HepG2 (cell line): ENCODE data around the gene BLOC1S1. TPM values are rescaled to one million over a fixed set of nuclear protein-coding genes. Genes with fewer than 3 reads are reported as not detected.

ENCODE experiments used
- BRCA1 ChIP-seq: sonication (generic); formaldehyde crosslinking; IDR thresholded peaks from 2 replicates; pipeline ENCODE4 v1.4.0; 2020; ENCODE audit warnings: missing genetic modification reagents
- CSRNP1 ChIP-seq: sonication (generic); formaldehyde crosslinking; IDR thresholded peaks from 2 replicates; pipeline ENCODE4 v1.8.1; 2023; ENCODE audit warnings: mild to moderate bottlenecking, missing genetic modification reagents
- GABPA ChIP-seq, 2 experiments: IDR thresholded peaks; 2 replicates each; pipeline ENCODE4 v1.6.1; 2011 to 2016; ENCODE audit warnings: low read depth in 2 of 2, low read length in 1 of 2, missing biosample characterization in 1 of 2, missing genetic modification characterization in 1 of 2
- KLF9 ChIP-seq: IDR thresholded peaks from 2 replicates; pipeline ENCODE4 v1.6.1; 2016; ENCODE audit warnings: low read depth
- MNT ChIP-seq: fragments of 450-650 bp; IDR thresholded peaks from 2 replicates; pipeline ENCODE4 v1.6.1; 2016
- SNRNP70 ChIP-seq: fragments of 200-400 bp; formaldehyde crosslinking; IDR thresholded peaks from 2 replicates; pipeline ENCODE4 v1.6.1; 2017; ENCODE audit warnings: mild to moderate bottlenecking, low read depth, low read length, moderate library complexity
- SOX6 ChIP-seq, 2 experiments: fragments of 450-650 bp in 1 of 2; sonication (generic) in 1 of 2; formaldehyde crosslinking in 1 of 2; IDR thresholded peaks; 2 replicates each; pipeline versions ENCODE4 v1.4.0 to v1.6.1; 2017 to 2020; ENCODE audit warnings: antibody characterized with exemption in 1 of 2, mild to moderate bottlenecking in 1 of 2, missing genetic modification reagents in 1 of 2
- ZBTB7A ChIP-seq: sonication (generic); formaldehyde crosslinking; IDR thresholded peaks from 2 replicates; pipeline ENCODE4 v1.8.0; 2022; ENCODE audit warnings: mild to moderate bottlenecking, missing genetic modification reagents
- ZHX1 ChIP-seq: sonication (generic); formaldehyde crosslinking; IDR thresholded peaks from 2 replicates; pipeline ENCODE4 v1.8.1; 2022; ENCODE audit warnings: low read depth, mild to moderate bottlenecking, missing genetic modification reagents
- ZNF101 ChIP-seq: sonication (generic); formaldehyde crosslinking; IDR thresholded peaks from 2 replicates; pipeline ENCODE4 v1.4.0; 2020; ENCODE audit warnings: mild to moderate bottlenecking, low read depth, missing genetic modification reagents, borderline replicate concordance
- ZNF614 ChIP-seq: IDR thresholded peaks from 2 replicates; pipeline ENCODE4 v1.6.1; 2018; ENCODE audit warnings: missing biosample characterization, missing genetic modification reagents, inconsistent platforms, borderline replicate concordance
- ZNF746 ChIP-seq: sonication (generic); formaldehyde crosslinking; IDR thresholded peaks from 2 replicates; pipeline ENCODE4 v1.8.0; 2022; ENCODE audit warnings: mild to moderate bottlenecking, missing genetic modification reagents
- ZSCAN22 ChIP-seq: sonication (generic); formaldehyde crosslinking; IDR thresholded peaks from 2 replicates; pipeline ENCODE4 v1.4.0; 2020; ENCODE audit warnings: mild to moderate bottlenecking, missing genetic modification reagents
- polyA plus RNA-seq, 8 experiments: library from polyadenylated mRNA; depleted of rRNA in 3 of 8; stranded (reverse) in 7 of 8; unstranded in 1 of 8; fragments of >200 nt; fragmentation: Illumina TruSeq in 4 of 8; extraction: Trizol in 4 of 8; gene quantifications; 2 replicates each; pipeline versions ENCODE4 v1.2.1 to v1.2.3, GENCODE V29; 2011 to 2016; ENCODE audit warnings: low read depth in 4 of 8, missing spikeins in 1 of 8, mixed read lengths in 1 of 8; ENCODE audit not compliant: insufficient read depth in 1 of 8
- total RNA-seq, 5 experiments: library from RNA; depleted of rRNA; stranded (reverse); fragments of >200 nt; fragmentation: Illumina TruSeq; extraction: Trizol; gene quantifications; 2 replicates each; pipeline ENCODE4 v1.2.3, GENCODE V29; 2016; ENCODE audit warnings: low read depth in 1 of 5
- TF ChIP-seq, protein P1 (sequence below): sonication (generic); formaldehyde crosslinking; IDR thresholded peaks from 2 replicates; pipeline ENCODE4 v1.4.0; 2020; ENCODE audit warnings: mild to moderate bottlenecking, missing genetic modification reagents
- TF ChIP-seq, protein P2 (sequence below): sonication (generic); formaldehyde crosslinking; IDR thresholded peaks from 2 replicates; pipeline ENCODE4 v1.4.0; 2020; ENCODE audit warnings: missing genetic modification reagents, borderline replicate concordance

BLOC1S1 gene
- total and polyA plus RNA-seq, 2 of the 13 experiments (the other 11 are each of a cell fraction or from before 2014, with no cell fraction given) = 55.1 to 95.3 TPM

- TF ChIP-seq KLF9 = no peak
- no peak for TF ChIP-seq ZNF101 (CRISPR knock-in tag)
- TF ChIP-seq CSRNP1 (CRISPR knock-in tag) = 0 out of 2 replicates have a peak, but pooled peaks have one; percentile 1
- peak; percentile 34; the same call in 1 of the 2 replicates for TF ChIP-seq ZBTB7A
- TF ChIP-seq, protein P1, sequence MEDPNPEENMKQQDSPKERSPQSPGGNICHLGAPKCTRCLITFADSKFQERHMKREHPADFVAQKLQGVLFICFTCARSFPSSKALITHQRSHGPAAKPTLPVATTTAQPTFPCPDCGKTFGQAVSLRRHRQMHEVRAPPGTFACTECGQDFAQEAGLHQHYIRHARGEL (CRISPR knock-in tag) = no peak
- TF ChIP-seq GABPA (IDR thresholded peaks at IDR 0.05; ENCODE audit: low read depth, low read length) = no peak; the same call in 1 of the 2 replicates
- TF ChIP-seq GABPA (CRISPR knock-in tag; IDR thresholded peaks at IDR 0.05; ENCODE audit: low read depth) = no peak
- TF ChIP-seq SOX6 (IDR thresholded peaks at IDR 0.05) = no peak
- peak; percentile 31; the same call in 1 of the 2 replicates for TF ChIP-seq SOX6 (CRISPR knock-in tag; IDR thresholded peaks at IDR 0.05)
- TF ChIP-seq, protein P2, sequence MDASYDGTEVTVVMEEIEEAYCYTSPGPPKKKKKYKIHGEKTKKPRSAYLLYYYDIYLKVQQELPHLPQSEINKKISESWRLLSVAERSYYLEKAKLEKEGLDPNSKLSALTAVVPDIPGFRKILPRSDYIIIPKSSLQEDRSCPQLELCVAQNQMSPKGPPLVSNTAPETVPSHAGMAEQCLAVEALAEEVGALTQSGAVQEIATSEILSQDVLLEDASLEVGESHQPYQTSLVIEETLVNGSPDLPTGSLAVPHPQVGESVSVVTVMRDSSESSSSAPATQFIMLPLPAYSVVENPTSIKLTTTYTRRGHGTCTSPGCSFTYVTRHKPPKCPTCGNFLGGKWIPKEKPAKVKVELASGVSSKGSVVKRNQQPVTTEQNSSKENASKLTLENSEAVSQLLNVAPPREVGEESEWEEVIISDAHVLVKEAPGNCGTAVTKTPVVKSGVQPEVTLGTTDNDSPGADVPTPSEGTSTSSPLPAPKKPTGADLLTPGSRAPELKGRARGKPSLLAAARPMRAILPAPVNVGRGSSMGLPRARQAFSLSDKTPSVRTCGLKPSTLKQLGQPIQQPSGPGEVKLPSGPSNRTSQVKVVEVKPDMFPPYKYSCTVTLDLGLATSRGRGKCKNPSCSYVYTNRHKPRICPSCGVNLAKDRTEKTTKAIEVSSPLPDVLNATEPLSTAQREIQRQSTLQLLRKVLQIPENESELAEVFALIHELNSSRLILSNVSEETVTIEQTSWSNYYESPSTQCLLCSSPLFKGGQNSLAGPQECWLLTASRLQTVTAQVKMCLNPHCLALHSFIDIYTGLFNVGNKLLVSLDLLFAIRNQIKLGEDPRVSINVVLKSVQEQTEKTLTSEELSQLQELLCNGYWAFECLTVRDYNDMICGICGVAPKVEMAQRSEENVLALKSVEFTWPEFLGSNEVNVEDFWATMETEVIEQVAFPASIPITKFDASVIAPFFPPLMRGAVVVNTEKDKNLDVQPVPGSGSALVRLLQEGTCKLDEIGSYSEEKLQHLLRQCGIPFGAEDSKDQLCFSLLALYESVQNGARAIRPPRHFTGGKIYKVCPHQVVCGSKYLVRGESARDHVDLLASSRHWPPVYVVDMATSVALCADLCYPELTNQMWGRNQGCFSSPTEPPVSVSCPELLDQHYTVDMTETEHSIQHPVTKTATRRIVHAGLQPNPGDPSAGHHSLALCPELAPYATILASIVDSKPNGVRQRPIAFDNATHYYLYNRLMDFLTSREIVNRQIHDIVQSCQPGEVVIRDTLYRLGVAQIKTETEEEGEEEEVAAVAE = no peak
- no peak for TF ChIP-seq BRCA1
- TF ChIP-seq ZNF614 = no peak
- no peak for TF ChIP-seq ZSCAN22 (CRISPR knock-in tag)
- TF ChIP-seq ZHX1 (CRISPR knock-in tag) = no peak
- TF ChIP-seq SNRNP70 = no peak
- 0 out of 2 replicates have a peak, but pooled peaks have one; percentile 35 for TF ChIP-seq ZNF746 (CRISPR knock-in tag)
- TF ChIP-seq MNT = no peak
Observed at GRCh38 chr12:55728186-55728938, 12.5 kb downstream of the BLOC1S1 start (continued).
